ENCODE measurements around the gene L3MBTL3.

L3MBTL3 gene

GRCh38 chr6:130158056-130158455 lies 139.7 kb downstream of the L3MBTL3 start:
- in situ Hi-C loops (cut with HindIII; ENCODE audit: low sequenced_read_pairs), result no loop called here
- DNase-seq (ENCODE audit: low read depth), result peak; percentile 32
- no peak for TF ChIP-seq CTCF (IDR thresholded peaks at IDR 0.05; ENCODE audit: low read depth, low read length, missing control alignments)
- H3K4me3 ChIP-seq (ENCODE audit: low read depth, low read length), result no peak overlapping the region

GRCh38 chr6:130158548-130158947 lies 140.2 kb downstream of the L3MBTL3 start:
- no peak for TF ChIP-seq CTCF (IDR thresholded peaks at IDR 0.05; ENCODE audit: low read depth, low read length, missing control alignments)
- in situ Hi-C loops (cut with HindIII; ENCODE audit: low sequenced_read_pairs), result no loop called here
- no peak for DNase-seq (ENCODE audit: low read depth)
- H3K4me3 ChIP-seq (ENCODE audit: low read depth, low read length), result no peak overlapping the region

- peak; percentile 19 for DNase-seq (ENCODE audit: low read depth)
- no peak overlapping the region for H3K4me3 ChIP-seq (ENCODE audit: low read depth, low read length)
- in situ Hi-C loops (cut with HindIII; ENCODE audit: low sequenced_read_pairs), result no loop called here
- TF ChIP-seq CTCF (IDR thresholded peaks at IDR 0.05; ENCODE audit: low read depth, low read length, missing control alignments), result no peak
Measured at GRCh38 chr6:130159956-130160355, 141.6 kb downstream of the L3MBTL3 start.

- no peak for TF ChIP-seq CTCF (IDR thresholded peaks at IDR 0.05; ENCODE audit: low read depth, low read length, missing control alignments)
- in situ Hi-C loops (cut with HindIII; ENCODE audit: low sequenced_read_pairs), result no loop called here
- DNase-seq (ENCODE audit: low read depth), result peak; percentile 94
- no peak overlapping the region for H3K4me3 ChIP-seq (ENCODE audit: low read depth, low read length)
Measured at GRCh38 chr6:130161683-130162404, 143.5 kb downstream of the L3MBTL3 start.

- no peak for DNase-seq (ENCODE audit: low read depth)
- no peak for TF ChIP-seq CTCF (IDR thresholded peaks at IDR 0.05; ENCODE audit: low read depth, low read length, missing control alignments)
Measured at GRCh38 chr6:130162421-130162820, 144.0 kb downstream of the L3MBTL3 start.

GRCh38 chr6:130163266-130163665 lies 144.9 kb downstream of the L3MBTL3 start:
- in situ Hi-C loops (cut with HindIII; ENCODE audit: low sequenced_read_pairs), result no loop called here
- H3K4me3 ChIP-seq (ENCODE audit: low read depth, low read length), result no peak overlapping the region
- DNase-seq (ENCODE audit: low read depth), result no peak
- no peak for TF ChIP-seq CTCF (IDR thresholded peaks at IDR 0.05; ENCODE audit: low read depth, low read length, missing control alignments)

More at GRCh38 chr6:130162421-130162820, 144.0 kb downstream of the L3MBTL3 start:
- no peak overlapping the region for H3K4me3 ChIP-seq (ENCODE audit: low read depth, low read length)
- in situ Hi-C loops (cut with HindIII; ENCODE audit: low sequenced_read_pairs), result no loop called here

All from astrocyte of the cerebellum (primary cell).